Measurements from ENCODE around the gene NXF1.
"Not testable (repeated sequence)": the region's sequence is repeated elsewhere in the genome, so short reads cannot be mapped to it uniquely, and the experiment has no call there.

Gene NXF1

GRCh38 chr11:62843466-62843865, 38.2 kb upstream of the NXF1 start:
- CTCF ChIA-PET, result no interaction called here
- POLR2A ChIA-PET, result interaction anchor here (0.9 to 5.6 kb wide), 7 partner anchors 9 to 57 kb away, joined by 3 to 75 read pairs (median 7); partner anchors contain the start of genes SLC3A2, STX5 and TEX54
- TF ChIP-seq TARDBP (IDR thresholded peaks at IDR 0.05) (no peak), ELF4 (IDR thresholded peaks at IDR 0.05) (no peak), FOXA1 (IDR thresholded peaks at IDR 0.05) (no peak), L3MBTL2 (conservative IDR thresholded peaks at IDR 0.05) (no peak), SUZ12 (IDR thresholded peaks at IDR 0.05) (no peak), SP1 (IDR thresholded peaks at IDR 0.05) (no peak), ZNF384 (IDR thresholded peaks at IDR 0.05) (no peak), HDGF (IDR thresholded peaks at IDR 0.05; ENCODE audit: borderline replicate concordance) (no peak), CTBP1 (IDR thresholded peaks at IDR 0.05; ENCODE audit: borderline replicate concordance) (no peak), PKNOX1 (IDR thresholded peaks at IDR 0.05) (no peak), NFRKB (IDR thresholded peaks at IDR 0.05) (no peak), FOXM1 (IDR thresholded peaks at IDR 0.05; ENCODE audit: borderline replicate concordance) (no peak), FOXK2 (IDR thresholded peaks at IDR 0.05) (no peak), LEF1 (IDR thresholded peaks at IDR 0.05; ENCODE audit: borderline replicate concordance) (no peak), BHLHE40 (IDR thresholded peaks at IDR 0.05; ENCODE audit: borderline replicate concordance) (no peak), ARNT (IDR thresholded peaks at IDR 0.05) (no peak)
- DNase-seq (ENCODE audit: extremely low spot score), result no peak

GRCh38 chr11:62842891-62843290, 37.7 kb upstream of the NXF1 start:
- CTCF ChIA-PET, result interaction anchor here (0.7 kb wide), 1 partner anchor 46 kb away, joined by 3 read pairs; no protein-coding TSS in a partner anchor
- POLR2A ChIA-PET, result interaction anchor here (0.6 to 5.6 kb wide), 8 partner anchors 9 to 57 kb away, joined by 3 to 75 read pairs (median 5); partner anchors contain the start of gene SLC3A2
- DNase-seq (ENCODE audit: extremely low spot score), result not testable (repeated sequence)

- ChIA-PET CTCF (interaction anchor here (0.7 kb wide), 1 partner anchor 47 kb away, joined by 3 read pairs; no protein-coding TSS in a partner anchor), POLR2A (interaction anchor here (0.6 to 5.6 kb wide), 30 partner anchors 10 to 220 kb away, joined by 3 to 331 read pairs (median 7); partner anchors contain the start of genes B3GAT3, HNRNPUL2, NXF1 and SLC3A2)
- TF ChIP-seq TARDBP (IDR thresholded peaks at IDR 0.05), result no peak
- no peak for TF ChIP-seq FOXA1 (IDR thresholded peaks at IDR 0.05)
- peak; percentile 72 for TF ChIP-seq L3MBTL2 (conservative IDR thresholded peaks at IDR 0.05)
- TF ChIP-seq LEF1 (IDR thresholded peaks at IDR 0.05; ENCODE audit: borderline replicate concordance), result no peak
- no peak for TF ChIP-seq HDGF (IDR thresholded peaks at IDR 0.05; ENCODE audit: borderline replicate concordance)
- no peak for TF ChIP-seq SP1 (IDR thresholded peaks at IDR 0.05)
- TF ChIP-seq FOXK2 (IDR thresholded peaks at IDR 0.05), result no peak
- TF ChIP-seq ZNF384 (IDR thresholded peaks at IDR 0.05), result no peak
- TF ChIP-seq ELF4 (IDR thresholded peaks at IDR 0.05), result peak; percentile 21; the same call in 1 of the 2 replicates
- no peak for TF ChIP-seq SUZ12 (IDR thresholded peaks at IDR 0.05)
- TF ChIP-seq ARNT (IDR thresholded peaks at IDR 0.05), result no peak
- TF ChIP-seq PKNOX1 (IDR thresholded peaks at IDR 0.05), result no peak
- DNase-seq (ENCODE audit: extremely low spot score), result peak; percentile 18
These were observed 37.0 kb upstream of the NXF1 start for GRCh38 chr11:62842171-62842741.

GRCh38 chr11:62841361-62842170, 36.3 kb upstream of the NXF1 start:
- ChIA-PET CTCF (interaction anchor here (1.0 to 1.8 kb wide), 2 partner anchors 18 to 55 kb away, joined by 3 to 8 read pairs; no protein-coding TSS in a partner anchor), POLR2A (interaction anchor here (0.6 to 3.4 kb wide), 58 partner anchors 9 to 1412 kb away, joined by 3 to 331 read pairs (median 5); partner anchors contain the start of genes B3GAT3, C11orf98, CPSF7 and CSKMT)
- DNase-seq (ENCODE audit: extremely low spot score), result peak; percentile 89
- peak; percentile 100 for TF ChIP-seq ELF4 (IDR thresholded peaks at IDR 0.05)
- peak; percentile 99 for TF ChIP-seq TARDBP (IDR thresholded peaks at IDR 0.05)
- TF ChIP-seq HDGF (IDR thresholded peaks at IDR 0.05; ENCODE audit: borderline replicate concordance), result no peak
- TF ChIP-seq L3MBTL2 (conservative IDR thresholded peaks at IDR 0.05), result peak; percentile 93
- TF ChIP-seq CTBP1 (IDR thresholded peaks at IDR 0.05; ENCODE audit: borderline replicate concordance), result peak; percentile 93
- TF ChIP-seq LEF1 (IDR thresholded peaks at IDR 0.05; ENCODE audit: borderline replicate concordance), result no peak; the same call in 1 of the 2 replicates
- TF ChIP-seq FOXA1 (IDR thresholded peaks at IDR 0.05), result no peak
- TF ChIP-seq SUZ12 (IDR thresholded peaks at IDR 0.05), result no peak
- peak; percentile 82 for TF ChIP-seq ZNF384 (IDR thresholded peaks at IDR 0.05)
- TF ChIP-seq NFRKB (IDR thresholded peaks at IDR 0.05), result peak; percentile 99
- TF ChIP-seq FOXM1 (IDR thresholded peaks at IDR 0.05; ENCODE audit: borderline replicate concordance), result no peak; the same call in 1 of the 2 replicates
- TF ChIP-seq PKNOX1 (IDR thresholded peaks at IDR 0.05), result peak; percentile 91
- peak; percentile 87 for TF ChIP-seq ARNT (IDR thresholded peaks at IDR 0.05)
- no peak; the same call in 1 of the 2 replicates for TF ChIP-seq SP1 (IDR thresholded peaks at IDR 0.05)
- peak; percentile 86 for TF ChIP-seq BHLHE40 (IDR thresholded peaks at IDR 0.05; ENCODE audit: borderline replicate concordance)
- peak; percentile 98 for TF ChIP-seq FOXK2 (IDR thresholded peaks at IDR 0.05)

- ChIA-PET POLR2A (interaction anchor here (0.6 to 3.4 kb wide), 56 partner anchors 9 to 1411 kb away, joined by 3 to 331 read pairs (median 5); partner anchors contain the start of genes B3GAT3, CPSF7, EEF1G and HNRNPUL2), CTCF (interaction anchor here (1.0 to 1.8 kb wide), 3 partner anchors 17 to 164 kb away, joined by 3 to 8 read pairs (median 3); no protein-coding TSS in a partner anchor)
These were observed 35.6 kb upstream of the NXF1 start for GRCh38 chr11:62840721-62841360.

More at GRCh38 chr11:62840721-62841360, 35.6 kb upstream of the NXF1 start:
- DNase-seq (ENCODE audit: extremely low spot score), result peak; percentile 24

Measured in HEK293T (cell line).